GM12873 (cell line): ENCODE results near the gene ZNF521.

ENCODE experiments used
- TF ChIP-seq, protein P1 (sequence below): IDR thresholded peaks from 2 replicates; pipeline ENCODE4 v1.5.1; 2012; ENCODE audit warnings: low read depth, mild to moderate bottlenecking, moderate library complexity, low read length, control low read depth; ENCODE audit not compliant: insufficient read depth; ENCODE audit errors: missing control alignments

Gene ZNF521

DNA sequence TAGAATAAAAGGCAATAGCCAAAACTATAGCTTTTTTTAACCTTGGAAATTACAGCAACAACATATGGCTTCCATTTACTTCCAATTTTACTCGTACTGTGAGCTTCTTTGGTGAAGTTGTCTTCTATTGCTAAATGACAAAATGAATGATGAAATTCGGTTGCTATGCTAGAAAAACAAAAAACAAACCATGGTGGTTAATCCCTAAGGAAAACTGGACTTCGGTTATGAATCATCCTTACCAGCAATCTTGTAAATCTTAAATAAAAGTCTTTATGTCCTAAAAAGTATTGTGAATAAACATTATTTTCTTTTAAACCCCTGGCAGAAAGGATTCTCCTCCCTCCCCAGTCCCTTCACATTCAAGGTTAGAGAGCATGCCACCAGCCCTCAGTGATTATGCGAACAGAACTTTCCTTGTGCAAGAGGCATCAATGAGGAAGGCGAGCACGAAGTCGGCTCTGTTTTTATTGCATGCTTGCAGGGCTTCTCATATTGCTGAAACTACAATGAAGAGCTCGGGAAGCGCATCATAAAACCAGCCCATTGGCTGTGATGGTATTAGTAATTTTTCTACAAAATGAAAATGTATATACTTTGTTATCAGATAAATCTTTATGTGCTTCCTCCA, 62.9 kb downstream of the ZNF521 start:
- TF ChIP-seq, protein P1, sequence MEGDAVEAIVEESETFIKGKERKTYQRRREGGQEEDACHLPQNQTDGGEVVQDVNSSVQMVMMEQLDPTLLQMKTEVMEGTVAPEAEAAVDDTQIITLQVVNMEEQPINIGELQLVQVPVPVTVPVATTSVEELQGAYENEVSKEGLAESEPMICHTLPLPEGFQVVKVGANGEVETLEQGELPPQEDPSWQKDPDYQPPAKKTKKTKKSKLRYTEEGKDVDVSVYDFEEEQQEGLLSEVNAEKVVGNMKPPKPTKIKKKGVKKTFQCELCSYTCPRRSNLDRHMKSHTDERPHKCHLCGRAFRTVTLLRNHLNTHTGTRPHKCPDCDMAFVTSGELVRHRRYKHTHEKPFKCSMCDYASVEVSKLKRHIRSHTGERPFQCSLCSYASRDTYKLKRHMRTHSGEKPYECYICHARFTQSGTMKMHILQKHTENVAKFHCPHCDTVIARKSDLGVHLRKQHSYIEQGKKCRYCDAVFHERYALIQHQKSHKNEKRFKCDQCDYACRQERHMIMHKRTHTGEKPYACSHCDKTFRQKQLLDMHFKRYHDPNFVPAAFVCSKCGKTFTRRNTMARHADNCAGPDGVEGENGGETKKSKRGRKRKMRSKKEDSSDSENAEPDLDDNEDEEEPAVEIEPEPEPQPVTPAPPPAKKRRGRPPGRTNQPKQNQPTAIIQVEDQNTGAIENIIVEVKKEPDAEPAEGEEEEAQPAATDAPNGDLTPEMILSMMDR = no peak

DNA sequence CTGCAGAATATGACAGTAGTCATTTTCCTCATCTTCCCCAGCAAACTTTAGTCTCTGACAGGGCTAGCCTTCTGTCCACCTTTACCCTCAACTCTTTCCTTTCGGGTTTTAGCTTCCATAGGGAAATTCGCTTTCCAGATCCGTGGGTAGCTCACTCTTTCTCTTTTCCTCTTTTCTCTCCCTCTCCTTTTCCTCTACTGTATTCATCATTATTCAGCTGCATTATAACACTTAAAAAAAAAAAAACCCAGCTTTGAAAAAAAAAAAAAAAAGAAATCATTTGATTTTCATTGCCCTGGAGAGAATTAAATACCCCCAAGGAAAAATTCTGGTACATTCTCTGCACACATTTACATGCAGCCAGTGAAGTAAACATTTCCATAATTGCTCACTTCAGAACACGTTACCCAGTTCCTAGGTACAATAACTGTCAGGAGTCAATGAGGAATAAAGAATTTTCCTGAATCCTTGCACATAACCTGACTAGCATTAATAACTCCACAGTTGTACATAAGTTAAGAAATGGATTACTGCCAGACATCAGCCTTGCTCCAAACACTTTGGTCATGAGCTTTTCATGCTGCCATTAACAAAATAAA, 63.5 kb downstream of the ZNF521 start:
- TF ChIP-seq, protein P1 = no peak

DNA sequence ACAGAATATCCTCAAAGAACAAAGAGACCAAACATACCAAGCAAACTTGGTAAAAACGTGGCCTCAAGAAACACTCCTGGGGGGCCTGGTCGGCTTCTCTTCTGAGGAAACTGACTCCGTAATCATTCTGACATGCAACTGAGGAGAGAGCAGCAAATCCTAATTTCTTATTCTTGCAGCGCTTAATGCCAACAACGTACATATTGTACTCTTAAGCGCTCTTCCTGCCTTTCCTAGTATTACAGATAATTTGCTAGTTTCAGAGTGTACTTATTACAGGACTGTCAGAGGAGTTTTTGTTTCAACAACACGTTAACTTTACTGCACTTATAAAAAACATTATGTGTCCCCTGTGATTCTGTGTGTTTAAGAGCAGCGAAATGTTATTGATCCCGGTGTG, 64.9 kb downstream of the ZNF521 start:
- TF ChIP-seq, protein P1 = no peak

DNA sequence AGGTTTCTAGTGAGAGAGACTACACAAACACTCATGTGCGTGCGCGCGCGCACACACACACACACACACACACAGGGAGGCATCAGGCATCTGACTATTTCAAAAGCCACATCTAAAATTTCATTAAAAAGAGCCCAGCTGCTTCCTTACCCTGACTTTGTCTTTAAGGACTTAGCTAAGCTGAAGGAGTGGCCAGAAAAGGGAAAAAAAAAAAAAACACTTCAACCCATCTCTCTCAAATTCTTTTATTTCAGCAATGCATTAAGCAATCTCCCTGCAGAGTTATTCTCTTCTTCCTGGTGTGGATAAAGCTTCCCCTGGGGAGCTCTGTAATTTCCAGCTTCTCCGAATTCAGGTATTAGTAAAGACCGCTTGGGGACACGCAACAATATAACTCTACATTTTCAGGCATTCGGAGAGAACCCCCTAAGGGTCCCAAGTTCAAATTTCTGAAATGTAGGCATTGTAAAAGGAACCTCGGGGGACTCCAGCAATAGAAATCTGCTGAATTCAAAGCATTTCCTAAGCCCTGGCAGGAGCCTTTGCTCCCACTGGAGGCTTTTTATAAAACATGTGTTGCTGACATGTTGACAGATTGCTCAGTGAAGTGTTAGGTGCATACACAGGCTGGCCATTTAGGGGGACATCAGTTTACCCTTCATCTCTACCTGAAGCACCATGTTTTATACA, 67.0 kb downstream of the ZNF521 start:
- TF ChIP-seq, protein P1 = no peak

DNA sequence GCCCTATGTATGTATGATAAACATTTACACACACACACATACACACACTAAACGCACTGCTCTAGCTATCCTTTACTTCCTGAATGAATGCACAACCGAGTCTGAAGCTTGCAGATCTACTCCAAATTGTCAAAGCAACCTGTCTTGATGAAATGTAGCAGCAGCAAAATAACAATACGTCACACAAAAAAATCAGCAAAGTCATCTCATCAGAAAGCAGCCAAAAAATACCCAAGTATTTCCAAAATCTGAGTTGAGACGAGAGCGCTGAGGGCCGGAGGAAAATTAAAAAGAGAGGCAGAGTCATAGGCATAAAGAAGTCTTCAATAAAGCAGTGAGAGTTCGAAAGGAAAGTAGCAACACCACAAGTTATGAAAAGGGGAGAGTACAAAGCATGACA, 67.7 kb downstream of the ZNF521 start:
- TF ChIP-seq, protein P1 = no peak

DNA sequence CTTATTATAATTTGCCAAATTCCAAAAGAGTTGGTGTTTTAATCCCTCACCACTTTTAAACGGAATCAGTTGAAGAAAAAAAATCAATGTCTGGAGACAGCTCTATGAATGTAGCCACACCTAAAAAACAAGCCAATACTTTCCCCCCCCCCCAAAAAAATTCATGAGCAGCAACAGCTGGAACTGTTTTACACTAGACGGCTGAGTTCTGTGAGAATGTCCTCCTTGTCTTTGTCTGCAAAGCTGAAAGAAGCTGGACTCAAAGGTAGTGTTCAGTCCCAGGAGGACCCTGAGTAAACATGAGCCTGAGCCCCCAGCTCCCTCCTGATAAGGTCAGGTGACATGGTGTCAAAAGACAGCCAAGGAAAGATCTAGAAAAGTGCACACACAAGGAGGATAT, 68.2 kb downstream of the ZNF521 start:
- TF ChIP-seq, protein P1 = no peak

DNA sequence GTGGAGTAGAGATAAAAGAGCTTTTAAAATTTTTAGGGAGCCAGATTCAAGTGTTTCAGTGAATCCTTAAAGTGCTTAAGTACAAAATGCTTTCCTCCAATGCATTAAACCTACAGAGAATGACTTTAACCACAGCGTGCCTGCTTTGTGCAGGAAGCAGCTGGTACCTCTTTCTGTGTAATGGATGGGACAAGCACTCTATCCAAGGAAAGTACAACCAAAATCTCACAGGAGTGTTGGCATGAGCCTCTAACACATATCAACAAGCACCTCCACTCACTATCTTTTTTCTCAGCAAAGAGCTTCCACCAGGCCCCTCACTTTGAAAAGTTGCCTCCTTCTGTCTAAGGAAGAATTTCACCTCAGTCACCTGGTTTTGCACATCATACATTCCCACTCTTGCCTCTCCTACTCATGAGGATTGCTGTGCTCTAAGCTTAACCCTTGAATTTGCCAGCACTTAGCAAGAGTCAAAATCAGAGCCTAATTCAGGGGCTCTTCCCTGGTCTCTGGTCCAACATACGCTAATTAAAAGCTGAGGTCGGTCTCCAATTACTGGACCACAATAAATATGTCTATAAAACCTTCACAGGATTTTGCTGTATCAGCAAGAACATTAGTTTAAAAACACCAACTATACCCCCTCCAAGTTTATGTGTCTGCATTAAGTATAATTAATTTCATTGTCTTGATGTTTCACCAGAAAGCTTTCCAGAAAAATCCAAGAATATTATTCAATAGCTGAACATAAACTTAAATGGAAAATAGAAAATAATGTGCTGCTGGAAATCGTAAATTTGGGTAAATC, 68.9 kb downstream of the ZNF521 start:
- TF ChIP-seq, protein P1 = no peak
